ENCODE data around the gene CCNQ.

- no peak for TF ChIP-seq CTCF (IDR thresholded peaks at IDR 0.05; ENCODE audit: low read depth, low read length, missing input control)
- no peak for TF ChIP-seq EGR1 (IDR thresholded peaks at IDR 0.05; ENCODE audit: low read depth in 2 of 2)
- TF ChIP-seq YY1 (IDR thresholded peaks at IDR 0.05): no peak
- TF ChIP-seq HNF4G (IDR thresholded peaks at IDR 0.05): no peak
- TF ChIP-seq MAX (IDR thresholded peaks at IDR 0.05): no peak
- no peak for TF ChIP-seq JUND (IDR thresholded peaks at IDR 0.05)
- no peak for TF ChIP-seq RAD21 (IDR thresholded peaks at IDR 0.05)
Measured at GRCh38 chrX:153593811-153594500, 5.0 kb downstream of the CCNQ start.

All from liver (tissue), 3 donors.